Measurements from ENCODE around the gene TRPM4.

GRCh38 chr19:49161987-49162386, 4.4 kb downstream of the TRPM4 start:
- TF ChIP-seq CTCF (IDR thresholded peaks at IDR 0.05) = no peak
- no peak for TF ChIP-seq POLR2A (IDR thresholded peaks at IDR 0.05)

All from esophagus squamous epithelium (tissue), 4 donors.